ENCODE data around the gene MEFV.

GRCh38 chr16:3304370-3304769 lies 47.9 kb upstream of the MEFV start:
- TF ChIP-seq MAX (IDR thresholded peaks at IDR 0.05; ENCODE audit: low read depth, low read length) (no peak), EZH2 (IDR thresholded peaks at IDR 0.05; ENCODE audit: borderline replicate concordance, control insufficient read depth, low read depth, low read length) (no peak), SUZ12 (IDR thresholded peaks at IDR 0.05; ENCODE audit: unreplicated experiment) (no peak), POLR2AphosphoS5 (IDR thresholded peaks at IDR 0.05; ENCODE audit: low read length) (no peak), ZZZ3 (IDR thresholded peaks at IDR 0.05; ENCODE audit: control insufficient read depth, insufficient read length, low read depth) (no peak), HCFC1 (IDR thresholded peaks at IDR 0.05; ENCODE audit: low read length) (no peak), BHLHE40 (IDR thresholded peaks at IDR 0.05; ENCODE audit: borderline replicate concordance in 1 of 2, low read depth in 2 of 2, low read length in 1 of 2) (no peak), POLR2A (IDR thresholded peaks at IDR 0.05; ENCODE audit: low read depth, low read length) (no peak), CTCF (IDR thresholded peaks at IDR 0.05 in 2 of 3, conservative IDR thresholded peaks at IDR 0.05 in 1 of 3; ENCODE audit: control insufficient read depth in 2 of 3, extremely low read depth in 1 of 3, insufficient read depth in 1 of 3, low read depth in 3 of 3, low read length in 3 of 3) (no peak), CEBPZ (IDR thresholded peaks at IDR 0.05; ENCODE audit: low read depth, low read length) (no peak)
